ENCODE measurements around the gene PLAGL1.

DNA sequence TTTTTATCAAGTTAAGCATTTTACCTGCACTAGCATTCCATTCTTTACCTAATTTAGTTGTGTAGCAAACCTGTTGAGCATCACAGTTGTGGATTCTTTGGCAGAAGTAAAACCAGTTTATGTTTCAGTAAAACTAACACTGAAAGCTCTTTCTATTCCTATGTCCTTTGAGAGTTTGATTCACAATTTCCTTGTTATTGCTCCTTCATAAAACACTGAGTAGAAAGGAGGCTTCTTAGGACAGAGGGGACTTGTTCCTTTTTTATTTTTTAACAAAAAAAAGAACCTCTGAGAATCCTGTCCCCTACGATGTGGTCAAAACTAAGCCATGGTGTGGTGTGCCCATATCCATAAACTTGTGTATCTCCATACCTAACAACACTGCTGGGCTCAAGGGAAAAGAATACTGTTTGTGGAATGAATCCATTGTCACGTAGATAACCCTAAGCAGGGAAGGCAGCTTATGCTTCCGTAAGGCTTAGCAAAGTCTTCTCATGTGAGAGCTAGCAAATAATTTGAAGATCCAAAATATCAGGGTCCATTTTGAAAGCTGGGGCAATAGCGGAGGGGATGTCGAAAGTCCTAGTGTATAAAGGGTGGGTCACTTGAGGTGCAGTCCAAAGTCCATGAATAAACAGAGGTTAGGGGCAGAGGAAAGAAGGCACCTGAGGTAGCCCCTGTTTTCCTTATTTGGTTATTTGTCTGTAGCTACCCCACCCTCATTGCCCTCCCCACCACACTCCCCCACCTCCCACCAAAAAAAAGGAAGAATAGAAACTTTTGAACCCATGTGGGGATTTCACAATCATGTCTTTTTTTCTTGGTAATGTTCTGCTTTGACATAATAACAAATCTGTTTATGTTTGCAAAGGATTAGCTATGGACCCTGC is 71.0 kb downstream of the PLAGL1 start:
- TF ChIP-seq, protein P1, sequence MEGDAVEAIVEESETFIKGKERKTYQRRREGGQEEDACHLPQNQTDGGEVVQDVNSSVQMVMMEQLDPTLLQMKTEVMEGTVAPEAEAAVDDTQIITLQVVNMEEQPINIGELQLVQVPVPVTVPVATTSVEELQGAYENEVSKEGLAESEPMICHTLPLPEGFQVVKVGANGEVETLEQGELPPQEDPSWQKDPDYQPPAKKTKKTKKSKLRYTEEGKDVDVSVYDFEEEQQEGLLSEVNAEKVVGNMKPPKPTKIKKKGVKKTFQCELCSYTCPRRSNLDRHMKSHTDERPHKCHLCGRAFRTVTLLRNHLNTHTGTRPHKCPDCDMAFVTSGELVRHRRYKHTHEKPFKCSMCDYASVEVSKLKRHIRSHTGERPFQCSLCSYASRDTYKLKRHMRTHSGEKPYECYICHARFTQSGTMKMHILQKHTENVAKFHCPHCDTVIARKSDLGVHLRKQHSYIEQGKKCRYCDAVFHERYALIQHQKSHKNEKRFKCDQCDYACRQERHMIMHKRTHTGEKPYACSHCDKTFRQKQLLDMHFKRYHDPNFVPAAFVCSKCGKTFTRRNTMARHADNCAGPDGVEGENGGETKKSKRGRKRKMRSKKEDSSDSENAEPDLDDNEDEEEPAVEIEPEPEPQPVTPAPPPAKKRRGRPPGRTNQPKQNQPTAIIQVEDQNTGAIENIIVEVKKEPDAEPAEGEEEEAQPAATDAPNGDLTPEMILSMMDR (conservative IDR thresholded peaks at IDR 0.05; ENCODE audit: low read length), result no peak
- no peak for TF ChIP-seq EZH2phosphoT487 (IDR thresholded peaks at IDR 0.05; ENCODE audit: borderline replicate concordance)

Data from Loucy (cell line).